Panc1 (cell line): ENCODE results near the gene ZCWPW2. TPM values are rescaled to one million over a fixed set of nuclear protein-coding genes. Genes with fewer than 3 reads are reported as not detected.

Experiments used
- ATAC-seq: fragments of 200-7000 bp; cut with Tn5 transposase; 2 replicates; pipeline ENCODE4 v1.9.1; 2020; ENCODE audit warnings: mild to moderate bottlenecking, moderate library complexity
- BruUV-seq: library from RNA; stranded (reverse); fragments of 400-500 nt; replicated peaks from 2 replicates; lab custom pipeline; 2021; lab: Mats Ljungman, UMichigan
- CTCF ChIA-PET: fragments of 300-600 bp; sonication (Branson Sonifier 250); formaldehyde crosslinking; loops from one replicate; lab custom pipeline; 2022; ENCODE audit warnings: antibody characterized with exemption; lab: Charles Lee
- POLR2A ChIA-PET: fragments of 300-600 bp; sonication (Branson Sonifier 250); formaldehyde crosslinking; loops from one replicate; lab custom pipeline; 2022; ENCODE audit warnings: antibody characterized with exemption; lab: Charles Lee
- DNase-seq: peaks from one replicate; pipeline ENCODE4 v3.0.0-alpha.2; 2010; ENCODE audit warnings: low read depth, low spot score
- H3K27ac ChIP-seq: 2 replicates; pipeline ENCODE4 v1.5.1; 2011; ENCODE audit warnings: mild to moderate bottlenecking, low read length, inconsistent platforms
- H3K27me3 ChIP-seq: fragments of 200-500 bp; sonication (Bioruptor generic); 2 replicates; pipeline ENCODE4 v1.6.0; 2014; ENCODE audit warnings: low read length, inconsistent platforms; ENCODE audit not compliant: control insufficient read depth, insufficient read depth
- H3K36me3 ChIP-seq: fragments of 200-500 bp; sonication (Bioruptor generic); 2 replicates; pipeline ENCODE4 v1.5.1; 2014; ENCODE audit warnings: inconsistent platforms, mild to moderate bottlenecking, low read length, moderate library complexity; ENCODE audit not compliant: control insufficient read depth, insufficient read depth
- H3K4me1 ChIP-seq: 2 replicates; pipeline ENCODE4 v1.5.1; 2011; ENCODE audit warnings: inconsistent platforms, mild to moderate bottlenecking, low read length, moderate library complexity; ENCODE audit not compliant: control insufficient read depth, insufficient read depth
- H3K4me3 ChIP-seq, 2 experiments: 2 replicates each; pipeline ENCODE4 v1.5.1; 2011 to 2012; ENCODE audit warnings: low read depth in 2 of 2, low read length in 2 of 2, mild to moderate bottlenecking in 2 of 2, inconsistent platforms in 1 of 2, moderate library complexity in 1 of 2
- H3K9me3 ChIP-seq: fragments of 200-500 bp; sonication (Bioruptor generic); 2 replicates; pipeline ENCODE4 v1.5.1; 2014; ENCODE audit warnings: low read depth, mild to moderate bottlenecking, inconsistent platforms, low read length, moderate library complexity; ENCODE audit not compliant: control insufficient read depth, insufficient read depth
- POLR2AphosphoS5 ChIP-seq: IDR thresholded peaks from 2 replicates; pipeline ENCODE4 v1.6.1; 2012; ENCODE audit warnings: mild to moderate bottlenecking, low read depth, low read length, moderate library complexity
- SIN3A ChIP-seq: IDR thresholded peaks from 2 replicates; pipeline ENCODE4 v1.6.1; 2012; ENCODE audit warnings: low read depth, mild to moderate bottlenecking, low read length, moderate library complexity, borderline replicate concordance; ENCODE audit not compliant: insufficient read depth
- TCF7L2 ChIP-seq: IDR thresholded peaks from 2 replicates; pipeline ENCODE4 v1.6.1; 2011; ENCODE audit warnings: mild to moderate bottlenecking, low read depth, low read length, inconsistent platforms
- in situ Hi-C: cut with HindIII; loops from 2 replicates; pipeline ENCODE4 v1.10.0; 2016; ENCODE audit warnings: low sequenced_read_pairs, low pct_unique_long_range_greater_than_20kb
- intact Hi-C: fragments of 100-400 bp; cut with micrococcal nuclease; formaldehyde crosslinking; loops from one replicate; pipeline ENCODE4 v1.10.0; 2022; ENCODE audit not compliant: unreplicated experiment
- total RNA-seq: library from RNA; stranded (reverse); gene quantifications from one replicate; pipeline ENCODE4 v1.2.1, GENCODE V29; 2021; ENCODE audit not compliant: unreplicated experiment
- TF ChIP-seq, protein P1 (sequence below), 2 experiments: IDR thresholded peaks; 2 replicates each; pipeline ENCODE4 v1.6.1; 2011 to 2012; ENCODE audit warnings: low read depth in 2 of 2, control low read depth in 1 of 2, low read length in 1 of 2, mild to moderate bottlenecking in 1 of 2, moderate library complexity in 1 of 2; ENCODE audit not compliant: insufficient read depth in 1 of 2
- TF ChIP-seq, protein P2 (sequence below): fragments of 450-650 bp; IDR thresholded peaks from 2 replicates; pipeline ENCODE4 v1.5.1; 2017; ENCODE audit warnings: mild to moderate bottlenecking

Gene ZCWPW2
- total RNA-seq, 1 experiment from 2014 or later, result 0.82 TPM

DNA sequence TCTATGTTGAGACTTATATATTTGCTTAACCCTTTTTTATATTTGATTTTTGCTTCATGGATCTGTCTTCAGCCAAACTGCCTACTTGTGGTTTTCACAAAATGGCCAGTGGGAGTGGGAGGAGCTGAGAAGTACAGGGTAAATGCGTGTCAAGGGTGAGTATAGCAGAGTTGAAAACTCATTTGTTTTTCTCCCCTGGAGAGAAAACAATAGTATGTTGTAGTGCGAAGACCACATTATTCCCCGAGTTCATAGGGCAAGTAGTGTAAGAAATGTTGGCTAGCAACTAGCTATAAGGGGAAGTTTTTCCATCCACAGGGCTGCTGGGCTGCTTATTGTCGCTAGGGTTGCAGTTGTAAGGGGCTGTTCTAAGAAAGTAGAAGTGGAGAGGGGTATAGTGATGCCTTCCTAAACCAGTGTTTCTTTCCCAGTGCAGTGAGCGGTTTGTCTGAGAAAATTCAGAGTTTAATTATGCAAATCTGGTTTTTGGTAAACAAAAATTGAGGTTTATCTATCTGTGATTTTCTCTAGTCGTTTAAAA, 153.9 kb downstream of the ZCWPW2 start:
- no peaks in the 10 kb centered on the region for H3K27me3 ChIP-seq
- POLR2A ChIA-PET, result no interaction called here
- H3K27ac ChIP-seq, result no peak overlapping the region
- in situ Hi-C loops, result no loop called here
- no peaks in the 10 kb centered on the region for H3K36me3 ChIP-seq
- intact Hi-C loops, result no loop called here
- DNase-seq (no peak), ATAC-seq (no peak)
- H3K4me3 ChIP-seq, result no peak overlapping the region
- H3K4me1 ChIP-seq, result no peaks in the 10 kb centered on the region
- TF ChIP-seq, protein P1, sequence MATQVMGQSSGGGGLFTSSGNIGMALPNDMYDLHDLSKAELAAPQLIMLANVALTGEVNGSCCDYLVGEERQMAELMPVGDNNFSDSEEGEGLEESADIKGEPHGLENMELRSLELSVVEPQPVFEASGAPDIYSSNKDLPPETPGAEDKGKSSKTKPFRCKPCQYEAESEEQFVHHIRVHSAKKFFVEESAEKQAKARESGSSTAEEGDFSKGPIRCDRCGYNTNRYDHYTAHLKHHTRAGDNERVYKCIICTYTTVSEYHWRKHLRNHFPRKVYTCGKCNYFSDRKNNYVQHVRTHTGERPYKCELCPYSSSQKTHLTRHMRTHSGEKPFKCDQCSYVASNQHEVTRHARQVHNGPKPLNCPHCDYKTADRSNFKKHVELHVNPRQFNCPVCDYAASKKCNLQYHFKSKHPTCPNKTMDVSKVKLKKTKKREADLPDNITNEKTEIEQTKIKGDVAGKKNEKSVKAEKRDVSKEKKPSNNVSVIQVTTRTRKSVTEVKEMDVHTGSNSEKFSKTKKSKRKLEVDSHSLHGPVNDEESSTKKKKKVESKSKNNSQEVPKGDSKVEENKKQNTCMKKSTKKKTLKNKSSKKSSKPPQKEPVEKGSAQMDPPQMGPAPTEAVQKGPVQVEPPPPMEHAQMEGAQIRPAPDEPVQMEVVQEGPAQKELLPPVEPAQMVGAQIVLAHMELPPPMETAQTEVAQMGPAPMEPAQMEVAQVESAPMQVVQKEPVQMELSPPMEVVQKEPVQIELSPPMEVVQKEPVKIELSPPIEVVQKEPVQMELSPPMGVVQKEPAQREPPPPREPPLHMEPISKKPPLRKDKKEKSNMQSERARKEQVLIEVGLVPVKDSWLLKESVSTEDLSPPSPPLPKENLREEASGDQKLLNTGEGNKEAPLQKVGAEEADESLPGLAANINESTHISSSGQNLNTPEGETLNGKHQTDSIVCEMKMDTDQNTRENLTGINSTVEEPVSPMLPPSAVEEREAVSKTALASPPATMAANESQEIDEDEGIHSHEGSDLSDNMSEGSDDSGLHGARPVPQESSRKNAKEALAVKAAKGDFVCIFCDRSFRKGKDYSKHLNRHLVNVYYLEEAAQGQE (IDR thresholded peaks at IDR 0.05; ENCODE audit: insufficient read depth in 1 of 2, low read depth in 2 of 2, low read length in 1 of 2), result no peak
- TF ChIP-seq, protein P2, sequence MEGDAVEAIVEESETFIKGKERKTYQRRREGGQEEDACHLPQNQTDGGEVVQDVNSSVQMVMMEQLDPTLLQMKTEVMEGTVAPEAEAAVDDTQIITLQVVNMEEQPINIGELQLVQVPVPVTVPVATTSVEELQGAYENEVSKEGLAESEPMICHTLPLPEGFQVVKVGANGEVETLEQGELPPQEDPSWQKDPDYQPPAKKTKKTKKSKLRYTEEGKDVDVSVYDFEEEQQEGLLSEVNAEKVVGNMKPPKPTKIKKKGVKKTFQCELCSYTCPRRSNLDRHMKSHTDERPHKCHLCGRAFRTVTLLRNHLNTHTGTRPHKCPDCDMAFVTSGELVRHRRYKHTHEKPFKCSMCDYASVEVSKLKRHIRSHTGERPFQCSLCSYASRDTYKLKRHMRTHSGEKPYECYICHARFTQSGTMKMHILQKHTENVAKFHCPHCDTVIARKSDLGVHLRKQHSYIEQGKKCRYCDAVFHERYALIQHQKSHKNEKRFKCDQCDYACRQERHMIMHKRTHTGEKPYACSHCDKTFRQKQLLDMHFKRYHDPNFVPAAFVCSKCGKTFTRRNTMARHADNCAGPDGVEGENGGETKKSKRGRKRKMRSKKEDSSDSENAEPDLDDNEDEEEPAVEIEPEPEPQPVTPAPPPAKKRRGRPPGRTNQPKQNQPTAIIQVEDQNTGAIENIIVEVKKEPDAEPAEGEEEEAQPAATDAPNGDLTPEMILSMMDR, result no peak
- TF ChIP-seq SIN3A (no peak), POLR2AphosphoS5 (no peak), TCF7L2 (no peak)
- H3K9me3 ChIP-seq, result no peaks in the 10 kb centered on the region
- BruUV-seq, result no TSS peak
- CTCF ChIA-PET, result no interaction called here

DNA sequence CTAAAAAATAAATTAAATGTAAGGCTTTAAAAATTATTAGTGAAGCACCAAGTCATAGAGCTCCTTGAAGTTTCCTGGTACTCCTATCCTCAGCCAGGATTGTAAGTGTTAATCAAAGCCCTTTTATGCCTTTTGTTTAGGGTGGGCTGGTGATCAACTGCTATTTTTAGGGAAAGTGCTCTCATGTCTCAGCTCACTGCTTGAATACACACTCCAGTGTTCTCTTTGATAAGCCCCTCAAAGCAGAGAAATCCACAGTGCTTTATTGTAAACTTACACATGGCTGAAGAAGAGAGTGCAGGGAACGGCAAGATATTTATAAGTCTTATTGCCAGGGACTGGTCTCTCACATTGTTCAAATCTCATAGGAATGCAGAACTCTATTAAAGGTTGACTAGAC, 156.5 kb downstream of the ZCWPW2 start:
- DNase-seq, result no peak
- CTCF ChIA-PET, result no interaction called here
- BruUV-seq, result no TSS peak
- POLR2A ChIA-PET, result no interaction called here
- no peak for ATAC-seq
- Histone ChIP-seq H3K36me3 (no peaks in the 10 kb centered on the region), H3K4me1 (no peaks in the 10 kb centered on the region), H3K27me3 (no peaks in the 10 kb centered on the region), H3K9me3 (no peaks in the 10 kb centered on the region), H3K27ac (no peak overlapping the region), H3K4me3 (no peak overlapping the region)
- in situ Hi-C loops, result no loop called here
- intact Hi-C loops, result no loop called here
- TF ChIP-seq SIN3A, result no peak

DNA sequence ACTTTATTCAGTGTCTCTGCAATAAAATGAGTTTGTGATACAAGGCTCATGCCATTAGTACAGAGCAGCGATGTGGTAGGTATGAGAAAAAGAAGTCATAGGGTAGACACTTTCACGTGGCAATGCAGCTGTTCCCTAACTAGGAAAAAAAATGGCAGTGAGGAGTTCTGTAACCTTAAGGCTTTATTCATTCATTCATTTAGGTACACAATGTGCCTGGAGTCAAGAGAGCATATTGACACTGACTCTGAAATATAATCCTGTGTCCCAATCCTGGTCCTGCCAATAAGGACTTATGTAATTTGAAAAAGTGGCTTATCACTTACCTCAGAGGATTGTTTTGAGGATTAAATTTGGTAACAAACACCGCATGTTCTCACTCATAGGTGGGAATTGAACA, 173.1 kb downstream of the ZCWPW2 start:
- Histone ChIP-seq H3K27me3 (no peaks in the 10 kb centered on the region), H3K9me3 (no peaks in the 10 kb centered on the region), H3K4me3 (no peak overlapping the region), H3K36me3 (no peaks in the 10 kb centered on the region), H3K27ac (no peak overlapping the region), H3K4me1 (no peaks in the 10 kb centered on the region)
- POLR2A ChIA-PET, result no interaction called here
- BruUV-seq, result no TSS peak
- DNase-seq (no peak), ATAC-seq (no peak)
- TF ChIP-seq POLR2AphosphoS5 (no peak), TCF7L2 (no peak), SIN3A (no peak)
- TF ChIP-seq, protein P2, result no peak
- TF ChIP-seq, protein P1 (IDR thresholded peaks at IDR 0.05; ENCODE audit: insufficient read depth in 1 of 2, low read depth in 2 of 2, low read length in 1 of 2), result no peak
- CTCF ChIA-PET, result no interaction called here
- in situ Hi-C loops, result no loop called here
- intact Hi-C loops, result no loop called here
